GM13977 (cell line): ENCODE measurements around the gene ABCA2.

Experiments
- DNase-seq: peaks from one replicate; pipeline ENCODE4 v3.0.0; 2012; ENCODE audit warnings: low spot score
- CTCF ChIP-seq: IDR thresholded peaks from 2 replicates; pipeline ENCODE4 v1.5.1; 2012; ENCODE audit warnings: mild to moderate bottlenecking, control low read depth; ENCODE audit not compliant: insufficient read depth; ENCODE audit errors: extremely low read depth, missing control alignments
- in situ Hi-C: fragments of 300-500 bp; cut with MboI; formaldehyde crosslinking; loops from one replicate; pipeline ENCODE4 v1.12.0; 2022; ENCODE audit warnings: low sequenced_read_pairs, low pct_unique_long_range_greater_than_20kb, mixed read lengths, inconsistent platforms; ENCODE audit not compliant: unreplicated experiment

The ABCA2 gene

GRCh38 chr9:136979769-136980587 is 48.1 kb downstream of the ABCA2 start:
- no peak for DNase-seq
- in situ Hi-C loops = no loop called here
- no peak for TF ChIP-seq CTCF

GRCh38 chr9:136978865-136979544 is 49.0 kb downstream of the ABCA2 start:
- no peak for TF ChIP-seq CTCF
- no peak for DNase-seq
- in situ Hi-C loops = no loop called here

- peak; percentile 93 for DNase-seq
- no peak for TF ChIP-seq CTCF
- in situ Hi-C loops = no loop called here
Observed at GRCh38 chr9:136978073-136978864, 49.8 kb downstream of the ABCA2 start.

- no peak for DNase-seq
- in situ Hi-C loops = no loop called here
- TF ChIP-seq CTCF = no peak
Observed at GRCh38 chr9:136977649-136978072, 50.4 kb downstream of the ABCA2 start.

GRCh38 chr9:136977223-136977622 is 50.8 kb downstream of the ABCA2 start, which contains the start of gene PTGDS:
PTGDS (plus strand) TSS chr9:136977504; CDS start chr9:136977579, 75 bp downstream.
- in situ Hi-C loops = no loop called here
- TF ChIP-seq CTCF = no peak

GRCh38 chr9:136975644-136976043 is 52.4 kb downstream of the ABCA2 start:
- in situ Hi-C loops = no loop called here
- DNase-seq = no peak
- TF ChIP-seq CTCF = peak; percentile 38

More at GRCh38 chr9:136977223-136977622, 50.8 kb downstream of the ABCA2 start, which contains the start of gene PTGDS:
- DNase-seq = no peak
